DMS53 (cell line): ENCODE data around the gene ZNF281.
"Not testable (repeated sequence)": the region's sequence is repeated elsewhere in the genome, so short reads cannot be mapped to it uniquely, and the experiment has no call there.

Experiments
- DNase-seq: peaks from one replicate; lab custom pipeline; 2025; lab: John Stamatoyannopoulos, UW

The ZNF281 gene

GRCh38 chr1:200364091-200364759 is 45.6 kb downstream of the ZNF281 start:
- peak; percentile 67 for DNase-seq

GRCh38 chr1:200363264-200363933 is 46.4 kb downstream of the ZNF281 start:
- DNase-seq: no peak

- no peak for DNase-seq
Measured at GRCh38 chr1:200362421-200362820, 47.4 kb downstream of the ZNF281 start.

- DNase-seq: peak; percentile 31
Measured at GRCh38 chr1:200359610-200360163, 50.1 kb downstream of the ZNF281 start.

- not testable (repeated sequence) for DNase-seq
Measured at GRCh38 chr1:200357925-200358324, 51.9 kb downstream of the ZNF281 start.

GRCh38 chr1:200355801-200356200 is 54.0 kb downstream of the ZNF281 start:
- no peak for DNase-seq
